Limb (tissue), 2 donors: ENCODE measurements around the gene CSTPP1.
"Not testable (repeated sequence)": the region's sequence is repeated elsewhere in the genome, so short reads cannot be mapped to it uniquely, and the experiment has no call there.

Experiments
- DNase-seq, 2 donors: peaks; one replicate each; pipeline ENCODE4 v3.0.0-alpha.2; 2016; ENCODE audit errors: extremely low spot score in 2 of 2

CSTPP1 gene

DNA sequence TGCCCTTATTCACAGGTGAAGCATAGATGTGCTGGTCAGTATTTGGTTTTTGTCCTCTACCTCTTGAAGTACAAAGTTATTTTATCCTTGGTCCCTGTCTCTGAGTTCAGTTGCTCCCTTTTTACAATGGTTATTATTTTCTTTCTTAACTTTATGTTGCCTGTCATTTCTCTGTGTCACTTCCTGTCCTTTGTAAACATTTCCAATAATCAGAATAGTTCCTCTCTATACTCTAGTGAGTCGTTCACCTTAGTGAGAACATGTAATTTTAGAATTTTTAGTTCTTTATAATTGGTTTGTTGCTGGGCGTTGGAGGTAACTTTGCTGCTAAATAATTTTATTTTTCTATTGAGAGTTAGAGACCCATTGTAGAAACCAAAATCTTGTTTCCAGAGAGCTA, 16.0 kb downstream of the CSTPP1 start:
- DNase-seq = no peak

DNA sequence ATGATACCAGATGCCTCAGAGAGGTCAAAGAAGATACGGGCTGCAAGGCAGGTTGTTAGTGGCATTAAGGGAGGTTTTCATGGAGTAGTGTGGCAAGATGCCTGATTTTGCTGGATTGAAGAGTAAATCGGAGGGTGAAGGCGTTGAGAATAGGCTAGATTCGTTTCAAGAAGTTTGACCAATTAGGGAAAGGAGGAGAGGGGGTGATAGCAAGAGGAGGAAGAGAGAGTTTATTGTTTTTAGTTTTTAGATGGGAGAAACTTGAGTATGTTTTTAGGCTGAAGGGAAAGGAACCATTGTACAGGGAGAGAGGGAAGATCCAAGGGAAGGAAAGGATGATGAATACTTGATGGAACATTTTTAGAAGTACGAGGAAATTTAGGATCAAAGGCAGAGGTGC, 16.5 kb downstream of the CSTPP1 start:
- no peak for DNase-seq

DNA sequence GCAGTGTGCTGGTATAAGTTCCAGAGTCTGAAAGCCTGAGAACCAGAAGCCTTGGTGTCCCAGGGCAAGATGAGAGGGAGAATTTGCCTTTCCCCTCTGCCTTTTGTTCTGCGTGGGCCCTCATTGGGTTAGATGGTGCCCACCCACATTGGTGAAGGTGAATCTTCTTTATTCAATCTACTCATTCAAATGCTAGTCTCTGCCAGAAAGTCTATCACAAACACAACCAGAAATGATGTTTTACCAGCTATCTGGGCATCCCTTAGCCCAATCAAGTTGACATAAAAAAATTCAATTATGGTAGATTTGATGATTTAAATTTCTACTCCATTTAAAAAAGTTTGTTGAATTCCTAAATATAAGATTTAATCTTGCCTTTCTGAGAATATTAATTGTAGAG, 22.2 kb downstream of the CSTPP1 start:
- DNase-seq = no peak

DNA sequence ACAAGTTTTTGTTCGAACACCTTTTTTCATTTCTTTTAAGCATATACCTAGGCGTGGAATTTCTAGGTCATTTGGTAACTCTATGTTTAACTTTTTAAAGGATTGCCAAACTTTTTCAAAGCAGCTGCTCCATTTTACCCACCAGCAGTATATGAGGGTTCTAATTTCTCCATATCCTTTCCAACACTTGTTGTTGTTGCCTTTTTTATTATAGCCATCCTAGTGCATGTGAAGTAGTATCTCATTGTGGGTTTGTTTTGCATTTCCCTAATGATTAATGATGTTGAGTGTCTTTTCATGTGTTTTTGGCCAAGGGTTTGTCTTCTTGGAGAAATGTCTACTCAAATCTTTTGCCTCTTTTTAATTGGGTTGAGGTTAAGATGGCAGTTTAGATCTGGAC, 24.5 kb downstream of the CSTPP1 start:
- DNase-seq = no peak

DNA sequence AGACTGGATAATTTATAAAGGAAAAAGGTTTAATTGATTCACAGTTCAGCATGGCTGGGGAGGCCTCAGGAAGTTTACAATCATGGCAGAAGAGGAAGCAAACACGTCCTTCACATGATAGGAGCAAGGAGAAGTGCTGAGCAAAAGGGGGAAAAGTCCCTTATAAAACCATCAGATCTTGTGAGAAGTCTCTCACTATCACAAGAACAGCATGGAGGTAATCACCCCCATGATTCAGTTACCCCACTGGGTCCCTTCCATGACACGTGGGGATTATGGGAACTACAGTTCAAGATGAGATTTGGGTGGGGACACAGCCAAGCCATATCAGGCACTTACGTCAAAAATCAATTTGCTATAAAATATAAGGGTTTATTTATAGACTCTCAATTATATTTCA, 25.3 kb downstream of the CSTPP1 start:
- not testable (repeated sequence) for DNase-seq

DNA sequence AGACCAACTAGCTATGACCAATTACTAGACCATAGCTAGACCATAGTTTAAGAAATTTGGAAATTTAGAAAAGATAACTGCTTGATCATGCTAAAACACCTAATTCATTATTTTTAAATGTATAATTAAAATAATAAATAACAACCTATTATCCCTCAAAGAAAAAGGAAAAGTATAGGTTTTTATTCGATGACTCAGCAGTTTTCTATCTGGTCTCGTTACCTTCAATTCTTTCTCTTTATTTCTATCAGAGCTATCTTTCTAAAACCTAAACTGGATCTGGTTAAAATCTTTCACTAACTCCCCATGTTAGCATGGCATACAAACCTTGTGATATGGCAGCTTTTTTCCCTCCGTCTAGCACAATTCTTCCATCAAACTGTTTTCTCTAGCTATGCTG, 27.3 kb downstream of the CSTPP1 start:
- DNase-seq = no peak

DNA sequence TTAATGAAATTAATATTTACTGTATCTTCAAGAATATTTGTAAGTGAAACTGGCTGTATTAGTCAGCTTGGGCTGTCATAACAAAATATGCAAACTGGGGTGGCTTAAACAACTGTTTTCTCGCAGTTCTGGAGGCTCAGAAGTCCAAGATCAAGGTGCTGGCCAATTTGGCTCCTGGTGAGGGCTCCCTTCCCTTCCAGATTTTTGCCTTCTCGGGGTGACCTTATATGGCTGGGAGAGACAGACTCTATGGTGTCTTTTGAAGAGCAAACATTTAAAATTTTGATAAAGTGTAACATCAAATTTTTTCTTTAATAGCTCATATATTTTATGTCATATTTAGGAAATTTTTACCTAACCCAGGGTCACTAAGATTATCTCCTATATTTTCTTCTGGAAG, 30.2 kb downstream of the CSTPP1 start:
- no peak for DNase-seq

DNA sequence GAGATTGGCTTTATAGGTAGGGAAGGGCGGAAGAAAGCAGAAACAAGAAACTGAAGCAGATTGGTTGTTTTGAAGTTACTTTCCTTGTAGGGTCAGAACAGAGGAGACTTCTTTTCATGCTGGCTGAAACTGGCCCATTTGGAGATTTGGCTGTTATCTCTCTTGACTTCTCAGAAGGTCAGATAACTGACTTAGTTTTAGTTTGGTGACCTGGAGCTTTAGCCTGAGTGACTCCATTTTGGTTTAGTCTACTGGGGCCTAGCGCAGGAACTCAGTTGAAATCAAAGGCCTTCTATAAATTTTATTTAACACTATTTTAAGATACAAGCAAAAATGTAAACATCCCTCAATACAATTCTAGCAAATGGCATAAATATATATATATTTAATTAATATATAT, 31.4 kb downstream of the CSTPP1 start:
- DNase-seq = no peak

DNA sequence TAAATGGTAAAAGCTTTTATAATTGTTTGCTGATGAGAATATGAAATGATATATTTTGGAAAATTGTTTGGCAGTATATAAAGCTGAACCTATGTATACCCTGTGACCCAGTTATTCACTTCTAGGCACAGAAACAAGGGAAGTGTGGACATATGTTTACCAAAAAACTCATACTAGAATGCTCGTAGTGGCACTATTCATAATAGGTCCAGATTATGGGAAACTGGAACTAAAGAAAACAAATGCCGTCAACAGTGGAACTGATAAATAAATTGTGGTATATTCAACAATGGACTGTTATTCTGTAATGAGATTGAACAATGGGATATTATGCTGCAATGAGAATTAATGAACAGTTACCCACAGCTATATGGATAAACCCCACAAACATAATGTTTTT, 32.8 kb downstream of the CSTPP1 start:
- no peak for DNase-seq

DNA sequence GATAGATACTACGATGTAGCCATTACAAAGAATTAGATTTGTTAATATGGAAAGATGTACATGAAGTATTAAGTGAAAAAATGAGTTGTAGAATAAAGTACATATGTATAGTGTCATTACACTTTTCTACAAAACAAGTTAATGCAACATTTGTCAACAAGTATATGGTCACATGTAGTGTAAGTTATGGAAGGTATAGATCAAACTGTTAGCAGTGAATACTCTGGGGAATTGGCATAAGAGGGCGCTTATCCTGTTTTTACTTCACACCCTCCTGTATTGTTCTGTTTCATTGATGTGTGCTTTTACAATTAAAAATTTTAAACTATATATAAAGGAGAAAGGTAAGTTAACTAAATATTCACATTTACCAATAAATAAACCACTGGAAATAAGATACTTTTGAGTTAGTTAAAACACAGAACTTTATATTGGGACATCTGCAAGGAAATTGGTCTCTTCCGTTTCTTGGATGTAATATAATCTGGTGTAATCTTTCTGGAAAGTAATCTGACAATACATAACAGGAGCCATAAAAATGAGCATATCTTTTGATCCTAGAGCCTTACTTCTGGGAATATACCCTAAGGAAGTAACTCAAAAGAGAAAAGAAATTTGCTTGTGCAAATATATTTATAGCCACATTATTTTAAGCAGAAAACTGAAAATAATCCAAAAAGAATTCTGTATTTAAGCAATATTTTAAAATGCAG, 34.5 kb downstream of the CSTPP1 start:
- no peak for DNase-seq

DNA sequence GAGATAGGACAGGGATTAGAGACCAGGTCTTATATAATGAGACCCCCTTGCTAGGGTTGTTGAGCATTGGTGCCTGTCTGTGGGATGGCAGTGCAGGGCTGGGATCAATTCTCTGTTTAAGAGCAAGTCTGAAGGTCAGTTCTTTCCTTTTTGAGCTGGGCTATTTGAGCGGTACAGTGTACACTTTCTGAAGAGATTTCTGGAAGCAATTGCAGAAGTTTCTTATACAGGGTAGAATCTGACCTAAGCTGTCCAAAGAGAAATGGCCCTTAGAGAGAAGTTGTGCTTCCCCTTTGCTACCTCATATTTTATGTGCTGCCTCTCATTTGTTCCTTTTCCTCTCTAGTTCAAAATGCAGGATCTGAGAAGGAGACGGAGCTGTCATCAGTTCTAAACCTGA, 35.8 kb downstream of the CSTPP1 start:
- no peak for DNase-seq

DNA sequence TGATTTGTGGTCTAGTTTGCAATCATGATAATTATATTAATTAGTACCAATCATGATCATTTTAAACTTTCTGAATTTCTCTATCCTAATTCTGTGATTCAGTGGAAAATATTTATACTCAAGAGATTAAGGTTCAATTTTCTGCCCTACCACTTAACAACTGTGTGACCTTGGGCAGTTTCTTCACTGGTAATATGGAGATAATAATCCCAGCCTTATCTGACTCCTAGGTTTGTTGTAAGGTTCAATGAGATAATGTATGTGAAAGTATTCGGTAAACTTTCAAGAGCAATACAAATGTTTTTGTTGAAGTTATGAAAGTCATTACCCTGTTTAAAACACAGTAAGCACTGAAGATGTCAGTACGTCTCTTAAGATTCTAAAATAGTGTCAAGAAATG, 36.3 kb downstream of the CSTPP1 start:
- no peak for DNase-seq

DNA sequence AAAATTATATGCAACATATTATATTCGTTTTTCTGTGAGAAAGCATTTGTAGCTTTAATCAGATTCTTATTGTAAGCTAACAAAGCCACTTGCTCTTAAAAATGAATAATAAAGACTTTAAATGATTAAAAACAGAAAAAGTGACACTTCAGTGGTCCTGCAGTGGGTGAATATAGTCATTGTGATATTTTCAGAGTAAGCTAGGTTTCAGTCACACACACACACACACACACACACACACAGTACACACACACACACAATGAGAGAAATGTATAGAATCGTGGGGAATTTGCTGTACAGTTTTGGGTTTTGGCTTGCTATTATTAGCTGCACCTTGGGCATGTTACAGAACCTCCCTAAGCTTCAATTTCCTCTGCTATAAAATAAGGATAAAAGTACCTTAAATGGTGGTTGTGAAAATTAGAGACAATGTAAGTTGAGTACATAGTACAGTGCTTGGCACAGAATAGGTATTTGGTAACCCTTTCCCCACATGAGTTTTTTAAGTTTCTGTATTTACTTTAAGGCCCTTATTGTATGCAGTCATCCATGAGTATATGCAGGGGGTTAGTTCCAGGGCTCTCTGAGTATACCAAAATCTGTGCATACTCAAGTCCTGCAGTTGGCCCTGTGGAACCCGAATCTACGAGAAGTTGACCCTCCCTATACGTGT, 39.8 kb downstream of the CSTPP1 start:
- no peak for DNase-seq

DNA sequence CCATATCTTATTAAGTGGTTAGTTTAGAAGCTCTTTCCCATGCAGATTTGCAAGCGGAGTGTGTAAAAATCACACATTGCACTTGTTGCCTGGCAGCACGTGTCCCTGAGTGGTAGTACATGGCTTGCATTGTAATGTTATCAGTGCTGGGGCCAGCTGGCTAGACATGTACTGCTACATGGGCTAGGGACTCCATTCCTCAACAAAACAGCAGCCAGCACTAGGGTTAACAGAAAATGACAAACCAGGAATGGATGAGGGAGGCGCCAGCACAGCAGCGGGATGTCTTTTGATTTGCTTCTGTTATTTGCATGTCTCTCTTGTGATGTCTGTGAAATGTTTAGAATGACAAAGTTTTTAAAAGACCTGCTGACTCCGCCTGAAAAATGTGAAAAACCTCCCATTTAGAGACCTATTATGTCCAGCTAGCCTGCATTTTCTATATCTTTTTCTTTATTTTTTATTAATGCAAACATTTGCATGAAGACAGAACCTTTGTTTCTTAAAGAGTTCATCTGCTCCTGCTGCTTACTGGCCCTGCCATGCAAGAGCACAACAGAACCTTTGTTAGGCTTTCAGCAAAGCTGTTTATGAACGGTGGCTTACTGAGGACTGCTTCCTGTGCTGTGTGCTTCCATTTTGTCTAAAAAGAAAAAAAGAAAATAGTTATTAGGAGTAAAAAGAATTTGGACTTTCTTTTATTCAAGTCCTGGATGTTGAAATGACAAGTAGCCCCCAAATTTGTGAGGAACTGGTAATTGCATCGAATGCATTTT, 40.7 kb downstream of the CSTPP1 start:
- DNase-seq = peak in 1 of 2 donors; percentile 35

DNA sequence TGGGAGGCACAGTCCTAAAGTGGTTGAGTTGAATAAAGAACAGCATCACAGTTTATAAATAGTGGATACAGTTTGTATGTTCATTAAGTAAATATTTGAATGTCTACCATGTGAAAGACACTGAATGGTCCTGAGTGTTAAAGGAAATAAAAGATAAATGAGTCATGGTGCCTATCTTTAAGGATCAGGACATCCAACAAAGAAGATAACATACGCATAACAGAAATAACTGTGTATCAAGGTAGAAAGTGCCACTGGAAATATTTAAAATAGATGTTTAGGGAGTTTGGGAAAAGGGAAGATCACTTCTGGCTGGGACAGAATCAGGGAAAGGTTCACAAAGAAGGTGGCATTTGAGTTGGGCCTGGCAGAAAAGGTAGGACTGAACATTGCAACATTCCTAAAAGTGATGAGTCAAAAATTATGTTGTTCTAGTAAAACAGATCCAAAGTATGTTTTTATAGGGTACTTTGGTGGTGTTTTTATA, 41.5 kb downstream of the CSTPP1 start:
- DNase-seq = no peak

DNA sequence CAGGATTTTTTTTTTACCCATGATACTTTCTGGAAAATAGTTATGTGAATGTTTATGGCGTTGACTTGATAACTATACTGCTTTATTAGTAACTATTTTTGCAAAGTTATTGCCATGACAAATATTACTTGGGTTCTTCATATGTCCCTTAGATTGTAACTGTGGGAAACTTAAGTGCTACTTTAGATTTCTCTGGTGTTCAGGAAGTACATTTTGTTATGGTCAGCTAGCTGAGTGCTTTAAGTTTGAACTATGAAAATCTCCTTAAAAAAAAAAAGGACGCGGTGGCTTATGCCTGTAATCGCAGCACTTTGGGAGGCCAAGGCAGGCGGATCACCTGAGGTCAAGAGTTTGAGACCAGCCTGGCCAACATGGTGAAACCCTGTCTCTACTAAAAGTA, 42.8 kb downstream of the CSTPP1 start:
- no peak for DNase-seq

DNA sequence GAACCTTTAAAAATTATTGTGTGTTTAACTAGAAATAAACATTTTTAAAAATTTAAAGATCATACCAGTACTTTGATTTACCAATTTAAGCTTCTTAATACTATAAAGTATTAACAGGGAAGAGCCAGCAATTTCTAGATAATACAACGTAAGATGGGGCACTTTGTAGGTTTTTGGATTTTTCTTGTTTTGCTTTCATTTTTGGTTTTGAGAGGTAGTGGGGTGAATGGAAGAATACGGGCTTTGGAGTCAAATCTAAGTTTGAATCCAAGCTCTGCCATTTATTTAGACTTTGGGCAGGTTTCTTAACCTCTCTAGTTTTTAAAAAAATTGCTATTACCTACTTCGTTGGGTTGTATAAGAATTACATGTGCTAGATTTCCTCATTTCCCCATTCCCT, 44.9 kb downstream of the CSTPP1 start:
- no peak for DNase-seq

DNA sequence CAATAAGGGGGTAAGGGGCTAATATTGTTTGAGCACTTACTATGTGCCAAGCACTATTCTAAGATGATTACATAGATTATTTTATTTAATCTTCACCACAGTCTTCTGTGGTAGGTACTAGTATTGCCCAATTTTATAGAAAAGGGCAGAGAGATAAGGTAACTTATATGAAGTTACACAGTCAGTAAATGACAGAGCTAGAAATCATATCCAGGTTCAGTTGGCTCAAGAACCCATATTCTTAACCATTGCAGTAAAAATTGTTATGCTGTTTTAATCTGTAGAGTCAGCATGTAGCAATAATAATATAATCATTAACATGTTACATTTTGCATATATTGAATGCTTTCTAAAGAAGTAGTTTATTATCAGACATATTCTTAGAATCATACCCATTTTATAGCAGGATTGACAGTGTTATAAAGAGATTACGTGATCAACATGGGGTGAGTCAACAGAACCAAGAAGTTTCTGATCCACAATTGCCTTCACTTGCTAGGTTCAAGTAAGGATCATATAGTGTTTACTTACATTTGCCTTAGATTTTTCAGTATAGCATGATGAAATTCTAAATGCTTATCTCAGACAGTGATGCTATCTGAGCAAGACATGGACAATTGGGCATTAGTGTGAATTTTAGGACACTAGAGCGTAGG, 46.4 kb downstream of the CSTPP1 start:
- no peak for DNase-seq

DNA sequence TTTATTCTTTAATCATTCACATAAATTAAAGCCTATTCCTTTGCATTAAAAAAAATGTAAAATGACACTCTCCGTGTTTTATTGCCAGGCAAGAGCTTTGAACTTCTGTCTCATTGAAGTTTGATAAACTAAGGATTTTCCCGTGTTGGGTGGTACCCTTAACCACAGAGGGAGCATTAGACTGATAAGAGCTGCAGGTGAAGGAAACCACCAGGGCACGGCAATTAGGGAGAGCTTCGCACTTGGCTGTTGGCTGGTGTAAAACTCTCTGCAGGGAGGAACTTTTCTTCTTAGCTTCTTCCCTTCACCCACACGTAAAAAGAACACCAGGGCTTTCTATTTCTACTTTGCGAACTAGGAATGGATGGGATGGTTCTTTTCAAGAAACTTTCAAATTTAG, 47.0 kb downstream of the CSTPP1 start:
- DNase-seq = no peak

DNA sequence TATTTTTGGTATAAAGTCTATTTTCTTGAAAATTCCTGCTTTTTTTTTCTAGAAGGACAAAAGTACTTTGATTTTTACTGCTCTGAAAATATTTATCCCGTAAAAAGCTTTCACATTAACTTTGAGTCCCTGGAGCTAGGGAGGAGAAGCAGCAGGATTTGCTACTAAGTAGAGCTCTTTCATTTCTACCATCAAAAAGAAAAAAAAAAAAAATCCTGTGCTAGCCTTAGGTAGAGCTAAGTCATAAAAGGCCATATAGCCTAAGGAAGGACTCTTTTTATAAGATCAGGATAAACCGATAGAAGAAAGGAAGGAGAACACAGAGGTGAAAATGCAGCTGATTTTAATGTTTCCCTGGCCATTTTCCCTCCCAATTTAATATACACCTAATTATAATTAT, 48.0 kb downstream of the CSTPP1 start:
- DNase-seq = no peak

DNA sequence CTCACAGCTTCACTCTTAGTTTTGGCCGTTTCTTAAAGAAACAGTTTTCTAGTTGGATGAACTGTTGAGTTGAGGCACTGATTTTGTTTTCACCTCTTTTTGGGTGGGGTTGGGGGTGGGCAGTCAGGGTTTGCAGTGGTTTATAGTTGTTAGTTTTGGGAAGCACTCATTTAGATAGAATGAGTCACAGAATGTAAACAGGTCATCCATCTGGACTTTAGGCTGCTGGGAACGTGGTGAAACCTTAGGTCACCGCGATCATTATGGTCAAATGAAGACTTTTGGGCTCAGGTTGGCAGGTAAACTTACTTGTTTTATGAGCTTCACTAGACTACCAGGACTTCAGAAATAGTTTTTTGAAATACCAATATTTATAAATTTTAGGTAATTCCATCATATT, 48.4 kb downstream of the CSTPP1 start:
- DNase-seq = no peak

DNA sequence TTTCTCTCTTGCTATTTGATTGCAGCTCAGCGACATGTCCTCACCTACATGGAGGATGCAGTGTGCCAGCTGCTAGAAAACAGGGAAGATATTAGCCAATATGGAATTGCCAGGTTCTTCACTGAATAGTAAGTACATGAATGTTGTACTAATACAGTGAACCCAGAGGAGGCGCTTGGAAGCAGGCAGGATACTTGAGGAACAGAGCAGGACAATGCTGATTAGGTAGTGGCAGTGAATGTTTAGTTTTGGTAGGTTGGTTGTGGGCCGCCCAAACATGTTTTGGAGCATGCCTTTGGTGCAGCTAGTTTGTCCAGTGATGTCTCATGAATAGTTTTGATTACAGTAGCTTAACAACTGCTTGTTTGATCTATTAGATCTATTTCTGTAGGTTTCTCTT, 50.6 kb downstream of the CSTPP1 start:
- DNase-seq = no peak
